Stimulated activated naive CD8-positive, alpha-beta T cell treated with anti-CD3 and anti-CD28 coated beads, Interleukin-15, amount 100 ng/mL, for 72 hours (primary cell): ENCODE data around the gene TAAR5.

Source experiments
- ATAC-seq: fragments of 150-1000 bp; cut with Tn5 transposase; 2 replicates; pipeline ENCODE4 v1.10.0; 2021; ENCODE audit warnings: mild to moderate bottlenecking, moderate library complexity
- DNase-seq, 2 donors: peaks; one replicate each; pipeline ENCODE4 v3.0.0; 2021 to 2022
- H3K27ac Mint-ChIP-seq, 2 donors: one replicate each; pipeline ENCODE4 v1.8.0; 2022; ENCODE audit warnings: mild to moderate bottlenecking in 2 of 2, mixed read lengths in 2 of 2, moderate library complexity in 2 of 2
- H3K27me3 Mint-ChIP-seq: one replicate; pipeline ENCODE4 v1.8.0; 2022; ENCODE audit warnings: mixed read lengths
- H3K4me1 Mint-ChIP-seq: one replicate; pipeline ENCODE4 v1.8.0; 2022; ENCODE audit warnings: mild to moderate bottlenecking, mixed read lengths
- H3K4me3 Mint-ChIP-seq, 2 donors: one replicate each; pipeline ENCODE4 v1.8.0; 2022; ENCODE audit warnings: mild to moderate bottlenecking in 2 of 2, mixed read lengths in 2 of 2, moderate library complexity in 1 of 2
- H3K9me3 Mint-ChIP-seq, 2 donors: one replicate each; pipeline ENCODE4 v1.8.0; 2022; ENCODE audit warnings: mixed read lengths in 2 of 2

Gene TAAR5

DNA sequence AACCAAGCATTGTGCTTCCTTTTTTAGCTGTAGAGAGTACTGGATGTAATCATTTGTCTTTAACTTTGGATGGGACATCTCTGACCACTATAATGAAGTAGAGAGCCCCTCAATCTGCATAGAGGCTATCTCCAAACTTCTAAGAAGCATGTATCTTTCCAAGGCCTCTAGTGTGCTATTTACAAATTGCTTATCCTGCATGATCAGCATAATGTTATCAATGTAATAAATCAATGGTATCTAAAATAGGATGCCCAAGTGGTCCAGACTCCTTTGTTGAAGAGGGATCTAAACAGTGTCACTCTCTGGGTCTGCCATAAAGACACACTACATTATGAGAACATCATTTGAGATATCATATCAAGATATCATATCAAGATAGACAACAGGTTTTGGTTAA, 44.7 kb downstream of the TAAR5 start:
- Mint-ChIP-seq H3K27me3 (peaks cover 23% of the 10 kb centered on the region), H3K4me1 (no peaks in the 10 kb centered on the region), H3K9me3 (no peaks in the 10 kb centered on the region), H3K27ac (no peak overlapping the region), H3K4me3 (no peak overlapping the region)
- no peak for DNase-seq
- no peak for ATAC-seq
